GM12872 (cell line): ENCODE data around the gene SSTR5.

Source experiments
- CTCF ChIP-seq: IDR thresholded peaks from 3 replicates; pipeline ENCODE4 v1.5.1; 2011; ENCODE audit warnings: low read depth, mild to moderate bottlenecking, low read length, moderate library complexity; ENCODE audit not compliant: insufficient read depth

The SSTR5 gene

GRCh38 chr16:1097800-1098199, 25.3 kb downstream of the SSTR5 start:
- no peak for TF ChIP-seq CTCF

- TF ChIP-seq CTCF = no peak
Measured at GRCh38 chr16:1098266-1098991, 25.9 kb downstream of the SSTR5 start.

GRCh38 chr16:1099189-1100083, 26.9 kb downstream of the SSTR5 start:
- TF ChIP-seq CTCF = no peak

- TF ChIP-seq CTCF = no peak
Measured at GRCh38 chr16:1100084-1100800, 27.7 kb downstream of the SSTR5 start.

- no peak for TF ChIP-seq CTCF
Measured at GRCh38 chr16:1101133-1101532, 28.6 kb downstream of the SSTR5 start.

- TF ChIP-seq CTCF = no peak
Measured at GRCh38 chr16:1101573-1102332, 29.2 kb downstream of the SSTR5 start.
